ENCODE measurements around the gene TLK1. TPM values are rescaled to one million over a fixed set of nuclear protein-coding genes. Genes with fewer than 3 reads are reported as not detected.

The TLK1 gene
- polyA plus RNA-seq, 1 experiment: 28.3 TPM

DNA sequence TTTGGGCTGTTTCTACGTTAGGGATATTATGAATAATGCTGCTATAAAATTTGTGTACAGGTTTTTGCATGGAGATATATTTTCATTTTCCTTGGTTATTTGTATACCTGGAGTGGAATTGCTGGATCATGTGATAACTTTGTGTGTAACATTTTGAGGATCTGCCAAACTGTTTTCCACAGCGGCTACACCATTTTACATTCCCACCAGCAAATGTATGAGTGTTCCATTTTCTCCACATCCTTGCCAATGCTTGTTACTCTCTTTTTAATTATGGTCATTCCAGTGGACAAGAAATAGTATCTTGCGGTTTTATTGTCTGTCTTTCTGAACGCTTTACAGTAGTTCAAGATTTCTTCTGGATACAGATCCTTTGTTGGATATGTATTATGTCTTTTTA is 218.1 kb downstream of the TLK1 start:
- Histone ChIP-seq H3K27me3 (ENCODE audit: control insufficient read depth, insufficient read depth, low read length) (no peaks in the 10 kb centered on the region), H3K27ac (ENCODE audit: low read depth, low read length) (no peak overlapping the region), H3K9me3 (ENCODE audit: control insufficient read depth, insufficient read depth, low read length) (no peaks in the 10 kb centered on the region), H3K4me3 (ENCODE audit: low read depth, low read length) (no peak overlapping the region)
- CTCF ChIA-PET: no interaction called here
- no peak for DNase-seq (ENCODE audit: low read depth, low spot score)
- POLR2A ChIA-PET: interaction anchor here (0.6 kb wide), 1 partner anchor 46 kb away, joined by 3 read pairs; no protein-coding TSS in a partner anchor
- TF ChIP-seq CTCF (IDR thresholded peaks at IDR 0.05; ENCODE audit: low read depth, low read length): no peak

Other genes with a start within 250 kb of the TLK1 start
- 173 and 222 TPM in 2 replicates for gene GORASP2, start 231.6 kb downstream of the TLK1 start, polyA plus RNA-seq (2011; rRNA removed)

Measured in AG04450 (cell line).